ENCODE data around the gene DNAH6. TPM values are rescaled to one million over a fixed set of nuclear protein-coding genes. Genes with fewer than 3 reads are reported as not detected.

Gene DNAH6
- total and polyA plus RNA-seq, 2 of the 8 experiments (the other 6 are each of a cell fraction or from before 2014, with no cell fraction given) = 0.06 to 0.43 TPM

- POLR2A ChIA-PET (ENCODE audit: partially characterized antibody) = no interaction called here
- no peak overlapping the region for H3K14ac ChIP-seq (ENCODE audit: insufficient read length)
- no peak overlapping the region for H4K5ac ChIP-seq (ENCODE audit: insufficient read length, low read depth, low read length)
- no peak overlapping the region for H2BK20ac ChIP-seq (ENCODE audit: low read length)
- H3K27me3 ChIP-seq (replicated peaks in 1 of 4; ENCODE audit: control insufficient read depth in 3 of 4, extremely low read depth in 1 of 4, insufficient read depth in 3 of 4, low read length in 3 of 4) = no peaks in the 10 kb centered on the region
- H4K8ac ChIP-seq (ENCODE audit: extremely low read depth, insufficient read depth, low read length) = no peak overlapping the region
- no peak overlapping the region for H3K23ac ChIP-seq (ENCODE audit: insufficient read length)
- no peak overlapping the region for H3K27ac ChIP-seq (ENCODE audit: low read depth, low read length)
- H3K36me3 ChIP-seq (ENCODE audit: control insufficient read depth in 2 of 4, insufficient read depth in 4 of 4, low read length in 3 of 4) = no peaks in the 10 kb centered on the region
- peaks cover 2% of the 10 kb centered on the region; the same call in 1 of the 2 replicates for H3K23me2 ChIP-seq (ENCODE audit: low read depth, low read length)
- no peak overlapping the region for H3K4me3 ChIP-seq (ENCODE audit: extremely low read depth in 1 of 4, insufficient read depth in 2 of 4, low read depth in 3 of 4, low read length in 4 of 4)
- no peak overlapping the region for H2BK5ac ChIP-seq (ENCODE audit: low read depth, low read length)
- WGBS, 2 experiments (ENCODE audit: extremely low coverage in 1 of 2, insufficient coverage in 1 of 2, insufficient read length in 1 of 2, insufficient replicate concordance in 2 of 2, low coverage in 1 of 2, low lambda C conversion rate in 2 of 2, missing lambda C conversion rate in 1 of 2) = 86% methylated on average over 2 of the region's 2 CpGs; no CpG with 5 or more reads in 1 of the 2 experiments
- H3K4me2 ChIP-seq (ENCODE audit: insufficient read depth in 1 of 2, low read depth in 2 of 2, low read length in 2 of 2) = no peak overlapping the region
- no peak for TF ChIP-seq RXRA (IDR thresholded peaks at IDR 0.05; ENCODE audit: insufficient read depth, low read depth, low read length)
- no peak for TF ChIP-seq ASH2L (IDR thresholded peaks at IDR 0.05; ENCODE audit: low read length)
- no peak for TF ChIP-seq ZNF274 (IDR thresholded peaks at IDR 0.05; ENCODE audit: borderline replicate concordance, extremely low read depth, low read length)
- no peak for TF ChIP-seq BACH1 (IDR thresholded peaks at IDR 0.05; ENCODE audit: low read length)
- no peak for TF ChIP-seq BCL11A (IDR thresholded peaks at IDR 0.05; ENCODE audit: low read depth in 2 of 2, low read length in 2 of 2)
- no peak for TF ChIP-seq CTBP2 (IDR thresholded peaks at IDR 0.05; ENCODE audit: borderline replicate concordance, insufficient read depth, insufficient read length, low read length)
- TF ChIP-seq TAF1 (IDR thresholded peaks at IDR 0.05; ENCODE audit: low read depth, low read length) = no peak
- no peak for TF ChIP-seq TCF12 (IDR thresholded peaks at IDR 0.05; ENCODE audit: low read depth, low read length)
- TF ChIP-seq, protein P1, sequence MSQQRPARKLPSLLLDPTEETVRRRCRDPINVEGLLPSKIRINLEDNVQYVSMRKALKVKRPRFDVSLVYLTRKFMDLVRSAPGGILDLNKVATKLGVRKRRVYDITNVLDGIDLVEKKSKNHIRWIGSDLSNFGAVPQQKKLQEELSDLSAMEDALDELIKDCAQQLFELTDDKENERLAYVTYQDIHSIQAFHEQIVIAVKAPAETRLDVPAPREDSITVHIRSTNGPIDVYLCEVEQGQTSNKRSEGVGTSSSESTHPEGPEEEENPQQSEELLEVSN (IDR thresholded peaks at IDR 0.05) = no peak
- no peak for TF ChIP-seq SP2 (IDR thresholded peaks at IDR 0.05; ENCODE audit: low read length)
- TF ChIP-seq RNF2 (IDR thresholded peaks at IDR 0.05; ENCODE audit: borderline replicate concordance, low read depth, low read length, missing control alignments, poor library complexity, severe bottlenecking) = no peak
- no peak for TF ChIP-seq JUN (IDR thresholded peaks at IDR 0.05; ENCODE audit: low read depth, low read length)
- TF ChIP-seq EZH2 (IDR thresholded peaks at IDR 0.05; ENCODE audit: low read depth, low read length, severe bottlenecking) = no peak
- no peak for TF ChIP-seq SIX5 (IDR thresholded peaks at IDR 0.05; ENCODE audit: low read depth, low read length)
- no peak for FAIRE-seq
- H3K79me1 ChIP-seq (ENCODE audit: low read depth, low read length) = no peaks in the 10 kb centered on the region
- no peak overlapping the region for H2AFZ ChIP-seq (ENCODE audit: low read length)
- H3K79me2 ChIP-seq (ENCODE audit: control insufficient read depth in 1 of 2, insufficient read depth in 2 of 2, low read length in 2 of 2) = no peaks in the 10 kb centered on the region
- no peak overlapping the region for H3K18ac ChIP-seq (ENCODE audit: extremely low read depth, low read length)
- H4K20me1 ChIP-seq (replicated peaks in 1 of 2; ENCODE audit: control insufficient read depth in 1 of 2, insufficient read depth in 2 of 2, low read length in 2 of 2) = no peaks in the 10 kb centered on the region
- H2BK120ac ChIP-seq (replicated peaks; ENCODE audit: low read depth, low read length) = no peak overlapping the region
- H2BK12ac ChIP-seq (ENCODE audit: low read depth, low read length) = no peak overlapping the region
- no peak overlapping the region for H3K56ac ChIP-seq (replicated peaks; ENCODE audit: insufficient read length, low read depth, low read length)
- no peak overlapping the region for H2BK15ac ChIP-seq (ENCODE audit: low read length)
- no peak overlapping the region for H4K91ac ChIP-seq (replicated peaks; ENCODE audit: insufficient read length, low read length)
- no peak overlapping the region for H3K4ac ChIP-seq (replicated peaks; ENCODE audit: insufficient read length, low read depth, low read length)
- no peak overlapping the region for H3K9ac ChIP-seq (replicated peaks in 1 of 4; ENCODE audit: extremely low read depth in 1 of 4, low read depth in 3 of 4, low read length in 3 of 4)
- no peak for DNase-seq (ENCODE audit: low read depth in 1 of 2, low spot score in 2 of 2)
- no peaks in the 10 kb centered on the region for H3K4me1 ChIP-seq (replicated peaks in 1 of 4; ENCODE audit: control insufficient read depth in 3 of 4, insufficient read depth in 4 of 4, low read length in 3 of 4)
- no peak overlapping the region for H2AK5ac ChIP-seq (ENCODE audit: low read depth, low read length)
- CTCF ChIA-PET (ENCODE audit: partially characterized antibody) = interaction anchor here (1.4 kb wide), 1 partner anchor 18 kb away, joined by 3 read pairs; no protein-coding TSS in a partner anchor
- no peaks in the 10 kb centered on the region for H3K9me3 ChIP-seq (ENCODE audit: insufficient read depth in 2 of 2, low read depth in 1 of 2, low read length in 1 of 2)
These were observed 207.5 kb downstream of the DNAH6 start for GRCh38 chr2:84723831-84724230.
